GM06990 (cell line): Measurements from ENCODE around the gene TSPAN3.

Experiments
- DNase-seq: peaks from one replicate; pipeline ENCODE4 v3.0.0-alpha.2; 2011; ENCODE audit not compliant: insufficient read length; ENCODE audit errors: extremely low read depth
- H3K27me3 ChIP-seq: replicated peaks from 2 replicates; pipeline ENCODE4 v1.6.0; 2011; ENCODE audit warnings: low read length; ENCODE audit not compliant: control insufficient read depth, insufficient read depth
- H3K36me3 ChIP-seq: 2 replicates; pipeline ENCODE4 v1.5.1; 2011; ENCODE audit warnings: low read length; ENCODE audit not compliant: control insufficient read depth, insufficient read depth
- H3K4me3 ChIP-seq: replicated peaks from 2 replicates; pipeline ENCODE4 v1.5.1; 2011; ENCODE audit warnings: low read depth, mild to moderate bottlenecking, control low read depth, low read length
- TF ChIP-seq, protein P1 (sequence below): IDR thresholded peaks from 2 replicates; pipeline ENCODE4 v1.5.1; 2011; ENCODE audit warnings: low read length, control low read depth, mild to moderate bottlenecking, inconsistent platforms; ENCODE audit not compliant: insufficient read depth, poor library complexity, severe bottlenecking

Gene TSPAN3

DNA sequence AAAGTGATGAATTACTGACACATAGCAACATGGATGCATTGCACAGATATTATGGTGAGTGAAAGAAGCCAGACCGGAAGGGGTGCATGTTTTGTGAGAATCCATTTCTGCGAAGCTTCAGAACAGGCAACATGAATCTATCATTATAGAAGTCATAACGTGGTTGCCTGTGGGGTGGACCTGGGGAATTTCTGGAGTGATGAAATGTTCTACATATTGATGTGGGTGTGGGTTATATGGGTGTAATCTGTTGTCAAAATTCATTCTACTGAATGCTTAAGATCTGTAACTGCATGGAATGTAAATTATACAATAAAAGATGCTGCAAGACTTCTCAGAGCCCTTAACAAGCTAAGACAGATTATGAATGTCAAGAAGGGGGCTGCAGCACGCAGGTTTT, 25.2 kb upstream of the TSPAN3 start:
- H3K36me3 ChIP-seq: no peaks in the 10 kb centered on the region
- TF ChIP-seq, protein P1, sequence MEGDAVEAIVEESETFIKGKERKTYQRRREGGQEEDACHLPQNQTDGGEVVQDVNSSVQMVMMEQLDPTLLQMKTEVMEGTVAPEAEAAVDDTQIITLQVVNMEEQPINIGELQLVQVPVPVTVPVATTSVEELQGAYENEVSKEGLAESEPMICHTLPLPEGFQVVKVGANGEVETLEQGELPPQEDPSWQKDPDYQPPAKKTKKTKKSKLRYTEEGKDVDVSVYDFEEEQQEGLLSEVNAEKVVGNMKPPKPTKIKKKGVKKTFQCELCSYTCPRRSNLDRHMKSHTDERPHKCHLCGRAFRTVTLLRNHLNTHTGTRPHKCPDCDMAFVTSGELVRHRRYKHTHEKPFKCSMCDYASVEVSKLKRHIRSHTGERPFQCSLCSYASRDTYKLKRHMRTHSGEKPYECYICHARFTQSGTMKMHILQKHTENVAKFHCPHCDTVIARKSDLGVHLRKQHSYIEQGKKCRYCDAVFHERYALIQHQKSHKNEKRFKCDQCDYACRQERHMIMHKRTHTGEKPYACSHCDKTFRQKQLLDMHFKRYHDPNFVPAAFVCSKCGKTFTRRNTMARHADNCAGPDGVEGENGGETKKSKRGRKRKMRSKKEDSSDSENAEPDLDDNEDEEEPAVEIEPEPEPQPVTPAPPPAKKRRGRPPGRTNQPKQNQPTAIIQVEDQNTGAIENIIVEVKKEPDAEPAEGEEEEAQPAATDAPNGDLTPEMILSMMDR: no peak
- H3K27me3 ChIP-seq: no peaks in the 10 kb centered on the region
- no peak for DNase-seq
- H3K4me3 ChIP-seq: no peak overlapping the region

DNA sequence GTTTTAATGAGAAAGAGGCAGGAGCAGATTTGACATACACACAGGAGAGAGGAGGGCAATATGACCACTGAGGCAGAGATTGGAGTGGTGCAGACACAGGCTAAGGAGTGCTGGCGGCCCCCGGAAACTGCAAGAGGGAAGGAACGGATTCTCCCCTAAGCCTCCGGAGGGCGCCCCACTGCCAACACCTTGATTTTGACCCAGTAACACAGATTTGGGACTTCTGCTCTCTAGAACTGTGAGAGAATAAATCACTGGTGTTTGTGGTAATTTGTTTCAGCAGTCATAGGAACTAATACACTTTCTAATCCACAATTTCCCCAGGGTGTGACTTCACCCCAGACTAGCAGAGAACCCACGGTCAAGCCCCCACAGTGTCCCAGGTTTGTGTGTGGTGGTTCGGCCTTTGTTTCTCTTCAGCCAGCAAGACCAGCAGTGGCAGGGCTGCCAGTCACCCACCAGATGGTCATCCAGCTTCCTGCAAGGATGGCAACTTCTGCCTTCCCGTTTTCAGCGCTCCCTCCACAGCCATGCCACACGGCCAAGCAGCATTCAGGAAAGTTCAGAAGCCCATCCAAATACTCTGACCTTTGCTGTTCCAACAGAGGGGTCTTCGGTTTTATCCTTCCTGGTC, 23.6 kb upstream of the TSPAN3 start:
- DNase-seq: no peak
- no peaks in the 10 kb centered on the region for H3K36me3 ChIP-seq
- no peaks in the 10 kb centered on the region for H3K27me3 ChIP-seq
- H3K4me3 ChIP-seq: no peak overlapping the region
- TF ChIP-seq, protein P1: peak; percentile 23

- H3K27me3 ChIP-seq: no peaks in the 10 kb centered on the region
- H3K36me3 ChIP-seq: no peaks in the 10 kb centered on the region
- DNase-seq: no peak
- TF ChIP-seq, protein P1: no peak
- H3K4me3 ChIP-seq: no peak overlapping the region
Measured at GRCh38 chr15:77093436-77093835, 22.5 kb upstream of the TSPAN3 start.

DNA sequence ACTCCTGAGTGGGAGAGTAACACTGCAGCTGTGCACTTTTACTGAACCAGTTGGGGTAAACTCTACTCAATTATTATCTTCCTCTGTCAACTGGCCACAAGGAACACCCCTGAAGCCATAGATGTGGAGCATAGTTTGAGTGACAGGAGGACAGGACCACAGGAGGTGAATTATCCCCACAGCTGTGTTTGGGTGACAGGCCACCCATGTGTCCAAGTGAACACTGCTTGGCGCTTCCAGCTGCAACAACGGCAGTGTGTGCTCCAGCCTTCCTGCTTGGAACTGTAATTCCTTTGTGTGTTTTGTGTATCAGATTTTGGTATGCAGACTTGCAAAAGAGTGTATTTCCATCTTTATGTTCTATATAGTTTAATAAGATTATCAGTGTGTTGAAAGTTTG, 20.2 kb upstream of the TSPAN3 start:
- no peaks in the 10 kb centered on the region for H3K36me3 ChIP-seq
- TF ChIP-seq, protein P1: no peak
- no peak for DNase-seq

DNA sequence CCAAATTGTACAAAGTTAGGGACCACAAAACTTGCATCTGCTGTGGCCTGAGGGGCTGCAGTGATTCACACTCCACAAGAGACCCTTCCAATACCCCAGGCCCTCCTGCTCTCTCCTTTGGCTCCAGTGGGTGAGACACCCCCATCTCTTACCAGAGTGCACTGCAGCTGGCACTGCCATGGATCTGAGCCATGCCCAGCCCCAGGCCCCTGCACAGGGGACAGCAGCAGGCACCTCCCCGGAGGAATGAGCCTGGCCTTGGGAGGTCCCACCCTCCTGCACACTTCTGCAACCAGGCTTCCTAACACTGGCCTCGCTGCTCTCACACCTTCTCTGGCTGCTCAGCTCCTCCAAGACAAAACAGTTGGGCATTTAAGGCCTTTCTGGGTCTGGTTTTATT, 16.3 kb upstream of the TSPAN3 start:
- no peaks in the 10 kb centered on the region for H3K27me3 ChIP-seq
- TF ChIP-seq, protein P1: no peak
- no peak overlapping the region for H3K4me3 ChIP-seq
- no peak for DNase-seq
- no peaks in the 10 kb centered on the region for H3K36me3 ChIP-seq

More for the DNA sequence above, 20.2 kb upstream of the TSPAN3 start:
- H3K27me3 ChIP-seq: no peaks in the 10 kb centered on the region
- H3K4me3 ChIP-seq: no peak overlapping the region

- Histone ChIP-seq H3K4me3 (no peak overlapping the region), H3K27me3 (no peaks in the 10 kb centered on the region), H3K36me3 (no peaks in the 10 kb centered on the region)
- TF ChIP-seq, protein P1: no peak
- peak; percentile 66 for DNase-seq
Measured at GRCh38 chr15:77085297-77085696, 14.4 kb upstream of the TSPAN3 start.
